Choroid plexus epithelial cell (primary cell): ENCODE measurements around the gene ADAR.

Experiments
- DNase-seq: peaks from one replicate; pipeline ENCODE4 v3.0.0-alpha.2; 2010; ENCODE audit warnings: low read depth
- H3K4me3 ChIP-seq: 2 replicates; pipeline ENCODE4 v1.5.1; 2011; ENCODE audit warnings: low read depth, mild to moderate bottlenecking, control low read depth, low read length, moderate library complexity
- CTCF ChIP-seq: conservative IDR thresholded peaks from 2 replicates; pipeline ENCODE4 v1.5.1; 2011; ENCODE audit warnings: low read depth, mild to moderate bottlenecking, control low read depth, inconsistent platforms, low read length, moderate library complexity

ADAR gene

GRCh38 chr1:154616659-154617345, 8.8 kb upstream of the ADAR start:
- TF ChIP-seq CTCF = no peak
- no peak for DNase-seq

GRCh38 chr1:154615411-154615810, 7.4 kb upstream of the ADAR start:
- no peak overlapping the region for H3K4me3 ChIP-seq
- no peak for DNase-seq
- no peak for TF ChIP-seq CTCF

More at GRCh38 chr1:154616659-154617345, 8.8 kb upstream of the ADAR start:
- no peak overlapping the region for H3K4me3 ChIP-seq

- H3K4me3 ChIP-seq = no peak overlapping the region
- DNase-seq = no peak
- TF ChIP-seq CTCF = peak; percentile 27
These were observed 6.9 kb upstream of the ADAR start for GRCh38 chr1:154614901-154615300.

GRCh38 chr1:154614247-154614646, 6.3 kb upstream of the ADAR start:
- DNase-seq = no peak
- no peak overlapping the region for H3K4me3 ChIP-seq
- TF ChIP-seq CTCF = peak; percentile 8

- H3K4me3 ChIP-seq = no peak overlapping the region
- TF ChIP-seq CTCF = no peak
- no peak for DNase-seq
These were observed 3.3 kb upstream of the ADAR start for GRCh38 chr1:154611150-154611862.

GRCh38 chr1:154609398-154610380, 1.7 kb upstream of the ADAR start:
- TF ChIP-seq CTCF = no peak
- no peak for DNase-seq
- no peak overlapping the region for H3K4me3 ChIP-seq
